ENCODE results near the gene LONP2. TPM values are rescaled to one million over a fixed set of nuclear protein-coding genes. Genes with fewer than 3 reads are reported as not detected.

Gene LONP2
- total and polyA plus RNA-seq, 2 of the 13 experiments (the other 11 are each of a cell fraction or from before 2014, with no cell fraction given), result 39.2 to 63.3 TPM

DNA sequence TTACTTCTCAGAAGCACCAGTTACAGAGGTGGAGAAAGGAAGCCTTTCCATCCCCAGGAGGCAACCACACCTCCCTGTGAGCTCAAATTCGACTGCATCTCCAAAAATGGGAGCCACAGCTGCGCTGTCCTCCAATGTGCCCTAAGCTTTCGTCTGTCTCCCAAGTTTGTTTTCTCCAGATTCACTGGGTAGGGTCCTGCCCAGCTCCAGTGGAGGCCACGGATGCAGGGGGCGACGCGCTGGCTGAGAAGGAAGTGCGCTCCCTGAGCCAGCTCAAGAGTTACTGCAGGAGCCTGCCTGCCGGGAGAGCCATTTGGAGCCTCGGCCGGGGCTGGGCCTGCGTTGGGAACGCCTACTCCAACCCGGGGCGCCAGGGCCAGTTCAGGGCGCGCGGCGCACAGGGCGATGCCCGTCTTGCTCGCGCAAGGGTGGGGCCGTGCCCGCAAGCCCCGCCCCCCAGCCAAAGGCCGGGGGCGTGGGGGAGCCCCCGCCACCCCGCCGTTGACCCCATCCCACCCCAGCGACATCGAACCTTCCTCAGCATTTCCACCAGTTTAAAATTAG is 121.6 kb downstream of the LONP2 start (continued):
- TF ChIP-seq, protein P1, sequence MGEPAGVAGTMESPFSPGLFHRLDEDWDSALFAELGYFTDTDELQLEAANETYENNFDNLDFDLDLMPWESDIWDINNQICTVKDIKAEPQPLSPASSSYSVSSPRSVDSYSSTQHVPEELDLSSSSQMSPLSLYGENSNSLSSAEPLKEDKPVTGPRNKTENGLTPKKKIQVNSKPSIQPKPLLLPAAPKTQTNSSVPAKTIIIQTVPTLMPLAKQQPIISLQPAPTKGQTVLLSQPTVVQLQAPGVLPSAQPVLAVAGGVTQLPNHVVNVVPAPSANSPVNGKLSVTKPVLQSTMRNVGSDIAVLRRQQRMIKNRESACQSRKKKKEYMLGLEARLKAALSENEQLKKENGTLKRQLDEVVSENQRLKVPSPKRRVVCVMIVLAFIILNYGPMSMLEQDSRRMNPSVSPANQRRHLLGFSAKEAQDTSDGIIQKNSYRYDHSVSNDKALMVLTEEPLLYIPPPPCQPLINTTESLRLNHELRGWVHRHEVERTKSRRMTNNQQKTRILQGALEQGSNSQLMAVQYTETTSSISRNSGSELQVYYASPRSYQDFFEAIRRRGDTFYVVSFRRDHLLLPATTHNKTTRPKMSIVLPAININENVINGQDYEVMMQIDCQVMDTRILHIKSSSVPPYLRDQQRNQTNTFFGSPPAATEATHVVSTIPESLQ (CRISPR knock-in tag; conservative IDR thresholded peaks at IDR 0.05), result no peak
- TF ChIP-seq SYNCRIP (IDR thresholded peaks at IDR 0.05; ENCODE audit: insufficient read depth, low read depth, low read length) (no peak), PAX8 (CRISPR knock-in tag; IDR thresholded peaks at IDR 0.05; ENCODE audit: borderline replicate concordance) (no peak), RCOR2 (CRISPR knock-in tag; IDR thresholded peaks at IDR 0.05) (no peak), ZNF383 (CRISPR knock-in tag; IDR thresholded peaks at IDR 0.05; ENCODE audit: borderline replicate concordance) (no peak), PAF1 (CRISPR knock-in tag; IDR thresholded peaks at IDR 0.05) (no peak), ZNF251 (CRISPR knock-in tag; IDR thresholded peaks at IDR 0.05) (no peak), AGO2 (optimal IDR thresholded peaks at IDR 0.05; ENCODE audit: low read depth, low read length) (peak; percentile 86), ZNF589 (CRISPR knock-in tag; conservative IDR thresholded peaks at IDR 0.05) (no peak), ZSCAN22 (CRISPR knock-in tag; IDR thresholded peaks at IDR 0.05) (no peak), ZBTB1 (CRISPR knock-in tag; IDR thresholded peaks at IDR 0.05; ENCODE audit: borderline replicate concordance) (no peak), RFXAP (CRISPR knock-in tag; IDR thresholded peaks at IDR 0.05; ENCODE audit: borderline replicate concordance) (peak; percentile 67; the same call in 1 of the 2 replicates), ZNF556 (CRISPR knock-in tag; IDR thresholded peaks at IDR 0.05; ENCODE audit: borderline replicate concordance) (peak; percentile 59; the same call in 1 of the 2 replicates), FOXC1 (CRISPR knock-in tag; IDR thresholded peaks at IDR 0.05; ENCODE audit: borderline replicate concordance) (no peak), TAF15 (IDR thresholded peaks at IDR 0.05; ENCODE audit: low read depth, low read length, poor library complexity, severe bottlenecking) (no peak)
- TF ChIP-seq, protein P2, sequence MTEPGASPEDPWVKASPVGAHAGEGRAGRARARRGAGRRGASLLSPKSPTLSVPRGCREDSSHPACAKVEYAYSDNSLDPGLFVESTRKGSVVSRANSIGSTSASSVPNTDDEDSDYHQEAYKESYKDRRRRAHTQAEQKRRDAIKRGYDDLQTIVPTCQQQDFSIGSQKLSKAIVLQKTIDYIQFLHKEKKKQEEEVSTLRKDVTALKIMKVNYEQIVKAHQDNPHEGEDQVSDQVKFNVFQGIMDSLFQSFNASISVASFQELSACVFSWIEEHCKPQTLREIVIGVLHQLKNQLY (CRISPR knock-in tag; IDR thresholded peaks at IDR 0.05), result no peak
- TF ChIP-seq, protein P3, sequence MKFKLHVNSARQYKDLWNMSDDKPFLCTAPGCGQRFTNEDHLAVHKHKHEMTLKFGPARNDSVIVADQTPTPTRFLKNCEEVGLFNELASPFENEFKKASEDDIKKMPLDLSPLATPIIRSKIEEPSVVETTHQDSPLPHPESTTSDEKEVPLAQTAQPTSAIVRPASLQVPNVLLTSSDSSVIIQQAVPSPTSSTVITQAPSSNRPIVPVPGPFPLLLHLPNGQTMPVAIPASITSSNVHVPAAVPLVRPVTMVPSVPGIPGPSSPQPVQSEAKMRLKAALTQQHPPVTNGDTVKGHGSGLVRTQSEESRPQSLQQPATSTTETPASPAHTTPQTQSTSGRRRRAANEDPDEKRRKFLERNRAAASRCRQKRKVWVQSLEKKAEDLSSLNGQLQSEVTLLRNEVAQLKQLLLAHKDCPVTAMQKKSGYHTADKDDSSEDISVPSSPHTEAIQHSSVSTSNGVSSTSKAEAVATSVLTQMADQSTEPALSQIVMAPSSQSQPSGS (CRISPR knock-in tag; IDR thresholded peaks at IDR 0.05), result peak; percentile 75; the same call in 1 of the 2 replicates
- TF ChIP-seq, protein P4, sequence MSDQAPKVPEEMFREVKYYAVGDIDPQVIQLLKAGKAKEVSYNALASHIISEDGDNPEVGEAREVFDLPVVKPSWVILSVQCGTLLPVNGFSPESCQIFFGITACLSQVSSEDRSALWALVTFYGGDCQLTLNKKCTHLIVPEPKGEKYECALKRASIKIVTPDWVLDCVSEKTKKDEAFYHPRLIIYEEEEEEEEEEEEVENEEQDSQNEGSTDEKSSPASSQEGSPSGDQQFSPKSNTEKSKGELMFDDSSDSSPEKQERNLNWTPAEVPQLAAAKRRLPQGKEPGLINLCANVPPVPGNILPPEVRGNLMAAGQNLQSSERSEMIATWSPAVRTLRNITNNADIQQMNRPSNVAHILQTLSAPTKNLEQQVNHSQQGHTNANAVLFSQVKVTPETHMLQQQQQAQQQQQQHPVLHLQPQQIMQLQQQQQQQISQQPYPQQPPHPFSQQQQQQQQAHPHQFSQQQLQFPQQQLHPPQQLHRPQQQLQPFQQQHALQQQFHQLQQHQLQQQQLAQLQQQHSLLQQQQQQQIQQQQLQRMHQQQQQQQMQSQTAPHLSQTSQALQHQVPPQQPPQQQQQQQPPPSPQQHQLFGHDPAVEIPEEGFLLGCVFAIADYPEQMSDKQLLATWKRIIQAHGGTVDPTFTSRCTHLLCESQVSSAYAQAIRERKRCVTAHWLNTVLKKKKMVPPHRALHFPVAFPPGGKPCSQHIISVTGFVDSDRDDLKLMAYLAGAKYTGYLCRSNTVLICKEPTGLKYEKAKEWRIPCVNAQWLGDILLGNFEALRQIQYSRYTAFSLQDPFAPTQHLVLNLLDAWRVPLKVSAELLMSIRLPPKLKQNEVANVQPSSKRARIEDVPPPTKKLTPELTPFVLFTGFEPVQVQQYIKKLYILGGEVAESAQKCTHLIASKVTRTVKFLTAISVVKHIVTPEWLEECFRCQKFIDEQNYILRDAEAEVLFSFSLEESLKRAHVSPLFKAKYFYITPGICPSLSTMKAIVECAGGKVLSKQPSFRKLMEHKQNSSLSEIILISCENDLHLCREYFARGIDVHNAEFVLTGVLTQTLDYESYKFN (CRISPR knock-in tag; conservative IDR thresholded peaks at IDR 0.05), result peak; percentile 45
- TF ChIP-seq, protein P5, sequence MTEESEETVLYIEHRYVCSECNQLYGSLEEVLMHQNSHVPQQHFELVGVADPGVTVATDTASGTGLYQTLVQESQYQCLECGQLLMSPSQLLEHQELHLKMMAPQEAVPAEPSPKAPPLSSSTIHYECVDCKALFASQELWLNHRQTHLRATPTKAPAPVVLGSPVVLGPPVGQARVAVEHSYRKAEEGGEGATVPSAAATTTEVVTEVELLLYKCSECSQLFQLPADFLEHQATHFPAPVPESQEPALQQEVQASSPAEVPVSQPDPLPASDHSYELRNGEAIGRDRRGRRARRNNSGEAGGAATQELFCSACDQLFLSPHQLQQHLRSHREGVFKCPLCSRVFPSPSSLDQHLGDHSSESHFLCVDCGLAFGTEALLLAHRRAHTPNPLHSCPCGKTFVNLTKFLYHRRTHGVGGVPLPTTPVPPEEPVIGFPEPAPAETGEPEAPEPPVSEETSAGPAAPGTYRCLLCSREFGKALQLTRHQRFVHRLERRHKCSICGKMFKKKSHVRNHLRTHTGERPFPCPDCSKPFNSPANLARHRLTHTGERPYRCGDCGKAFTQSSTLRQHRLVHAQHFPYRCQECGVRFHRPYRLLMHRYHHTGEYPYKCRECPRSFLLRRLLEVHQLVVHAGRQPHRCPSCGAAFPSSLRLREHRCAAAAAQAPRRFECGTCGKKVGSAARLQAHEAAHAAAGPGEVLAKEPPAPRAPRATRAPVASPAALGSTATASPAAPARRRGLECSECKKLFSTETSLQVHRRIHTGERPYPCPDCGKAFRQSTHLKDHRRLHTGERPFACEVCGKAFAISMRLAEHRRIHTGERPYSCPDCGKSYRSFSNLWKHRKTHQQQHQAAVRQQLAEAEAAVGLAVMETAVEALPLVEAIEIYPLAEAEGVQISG (CRISPR knock-in tag; IDR thresholded peaks at IDR 0.05), result peak; percentile 38; the same call in 1 of the 2 replicates
